ENCODE data around the gene SLC7A7. TPM values are rescaled to one million over a fixed set of nuclear protein-coding genes. Genes with fewer than 3 reads are reported as not detected.
A peak's percentile ranks its signal among the peaks of the same experiment; 100 is the strongest.

SLC7A7 gene
- total RNA-seq, 1 donor from 2014 or later: 5.6 TPM

DNA sequence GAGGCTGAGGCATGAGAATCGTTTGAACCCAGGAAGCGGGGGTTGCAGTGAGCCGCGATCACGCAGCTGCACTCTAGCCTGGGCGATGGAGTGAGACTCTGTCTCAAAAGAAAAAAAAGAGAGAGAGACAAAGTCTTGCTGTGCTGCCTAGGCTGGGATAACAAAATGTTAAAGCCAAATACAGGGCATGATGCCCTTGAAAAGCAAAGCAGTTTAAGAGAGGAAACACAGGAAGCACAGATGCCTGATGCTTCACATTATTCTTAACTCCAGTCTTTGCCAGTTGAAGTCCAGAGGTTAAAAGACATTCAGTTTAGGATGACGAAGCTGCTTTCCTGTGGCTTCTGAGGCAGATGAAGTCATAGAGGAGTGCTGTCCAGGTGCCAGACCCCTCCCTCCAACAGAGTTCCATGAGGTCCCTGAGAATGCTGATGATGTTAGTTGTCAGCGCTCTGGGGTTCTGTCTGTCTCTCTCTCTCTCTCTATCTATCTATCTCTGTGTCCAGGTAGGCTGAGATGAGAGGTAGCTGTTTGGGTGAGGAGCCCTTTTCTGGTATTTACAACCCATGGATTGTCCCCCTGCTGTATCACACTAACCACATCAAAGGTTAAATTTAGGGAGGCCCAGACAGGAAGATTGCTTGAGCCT lies 9.6 kb upstream of the SLC7A7 start:
- peak; percentile 77 for DNase-seq (ENCODE audit: low read depth)
- TF ChIP-seq, protein P1, sequence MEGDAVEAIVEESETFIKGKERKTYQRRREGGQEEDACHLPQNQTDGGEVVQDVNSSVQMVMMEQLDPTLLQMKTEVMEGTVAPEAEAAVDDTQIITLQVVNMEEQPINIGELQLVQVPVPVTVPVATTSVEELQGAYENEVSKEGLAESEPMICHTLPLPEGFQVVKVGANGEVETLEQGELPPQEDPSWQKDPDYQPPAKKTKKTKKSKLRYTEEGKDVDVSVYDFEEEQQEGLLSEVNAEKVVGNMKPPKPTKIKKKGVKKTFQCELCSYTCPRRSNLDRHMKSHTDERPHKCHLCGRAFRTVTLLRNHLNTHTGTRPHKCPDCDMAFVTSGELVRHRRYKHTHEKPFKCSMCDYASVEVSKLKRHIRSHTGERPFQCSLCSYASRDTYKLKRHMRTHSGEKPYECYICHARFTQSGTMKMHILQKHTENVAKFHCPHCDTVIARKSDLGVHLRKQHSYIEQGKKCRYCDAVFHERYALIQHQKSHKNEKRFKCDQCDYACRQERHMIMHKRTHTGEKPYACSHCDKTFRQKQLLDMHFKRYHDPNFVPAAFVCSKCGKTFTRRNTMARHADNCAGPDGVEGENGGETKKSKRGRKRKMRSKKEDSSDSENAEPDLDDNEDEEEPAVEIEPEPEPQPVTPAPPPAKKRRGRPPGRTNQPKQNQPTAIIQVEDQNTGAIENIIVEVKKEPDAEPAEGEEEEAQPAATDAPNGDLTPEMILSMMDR (conservative IDR thresholded peaks at IDR 0.05; ENCODE audit: low read depth, low read length): no peak
- peak overlapping the region; percentile 31 for H3K4me3 ChIP-seq (ENCODE audit: low read depth, low read length)

GRCh38 chr14:22822571-22823098 lies 7.4 kb upstream of the SLC7A7 start:
- no peak for DNase-seq (ENCODE audit: low read depth)
- TF ChIP-seq, protein P1 (conservative IDR thresholded peaks at IDR 0.05; ENCODE audit: low read depth, low read length): peak; percentile 83
- peak overlapping the region; percentile 33 for H3K4me3 ChIP-seq (ENCODE audit: low read depth, low read length)

DNA sequence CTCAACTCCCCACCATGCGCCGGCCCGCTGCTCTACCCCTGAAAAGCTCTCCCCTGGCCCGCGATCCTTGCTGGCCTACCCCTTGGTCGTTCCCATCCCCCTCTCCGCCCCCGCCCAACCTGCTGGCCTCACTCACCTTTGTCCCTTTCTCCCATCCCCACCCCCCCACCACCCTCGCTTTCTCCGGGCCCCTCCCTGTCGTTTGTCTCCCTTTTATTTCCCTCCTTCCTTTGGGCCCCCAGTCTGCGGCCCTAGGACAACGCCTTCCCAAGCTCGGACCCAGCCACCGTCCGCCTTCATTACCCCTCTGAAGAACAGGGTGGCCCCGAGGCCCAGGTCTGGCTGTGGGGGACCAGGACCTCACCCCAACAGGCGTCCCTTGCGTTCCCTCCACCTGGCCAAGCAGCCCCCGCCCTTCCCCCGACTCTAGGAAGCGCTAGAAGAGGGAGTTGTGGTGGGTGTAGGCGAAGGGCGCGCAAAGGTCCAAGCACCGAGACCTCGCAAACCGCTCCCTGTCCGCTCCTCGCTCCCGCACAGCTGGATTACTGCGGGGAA lies 6.9 kb upstream of the SLC7A7 start:
- TF ChIP-seq, protein P1 (conservative IDR thresholded peaks at IDR 0.05; ENCODE audit: low read depth, low read length): no peak
- no peak for DNase-seq (ENCODE audit: low read depth)
- peak overlapping the region; percentile 33 for H3K4me3 ChIP-seq (ENCODE audit: low read depth, low read length)

DNA sequence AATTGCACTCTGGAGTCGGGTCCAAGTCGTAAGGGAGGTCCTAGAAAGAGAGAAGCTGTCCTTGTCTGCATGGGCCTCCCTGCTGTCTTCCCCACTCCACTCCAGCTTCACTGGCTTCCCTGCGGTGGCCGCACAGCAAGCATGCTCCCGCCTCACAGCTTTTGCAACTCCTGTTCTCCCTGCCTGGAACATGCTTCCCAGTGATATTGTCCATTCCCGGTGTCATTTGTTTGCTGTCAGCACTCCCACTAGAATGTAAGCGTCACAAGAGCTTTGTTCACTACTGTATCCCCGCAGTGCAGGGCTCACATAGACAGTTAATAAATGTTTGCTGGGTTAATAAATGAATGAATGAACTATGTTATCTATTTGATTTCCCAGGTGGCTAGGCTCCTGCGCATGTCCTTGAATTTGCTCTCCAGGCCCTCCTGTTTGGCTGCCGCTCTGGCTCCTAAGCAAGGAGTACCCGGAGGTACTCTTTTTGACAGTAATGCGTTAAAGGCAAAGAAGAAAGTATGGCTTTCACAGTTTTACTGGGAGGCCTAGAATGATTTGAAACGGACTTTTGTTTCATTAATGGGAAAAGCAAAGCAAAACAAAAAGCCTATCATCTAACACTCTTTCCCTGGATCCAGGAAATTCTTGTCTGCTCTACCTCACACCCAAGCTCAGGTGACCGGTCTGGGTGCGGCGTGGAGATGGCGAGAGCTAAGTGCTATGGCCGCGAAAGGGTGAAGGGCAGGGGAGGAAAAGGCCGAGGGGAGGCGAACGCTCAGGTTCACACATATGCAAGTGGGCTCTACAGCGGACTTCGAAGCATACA lies 6.2 kb upstream of the SLC7A7 start:
- no peak for DNase-seq (ENCODE audit: low read depth)
- TF ChIP-seq, protein P1 (conservative IDR thresholded peaks at IDR 0.05; ENCODE audit: low read depth, low read length): no peak
- peak overlapping the region; percentile 22 for H3K4me3 ChIP-seq (ENCODE audit: low read depth, low read length)

DNA sequence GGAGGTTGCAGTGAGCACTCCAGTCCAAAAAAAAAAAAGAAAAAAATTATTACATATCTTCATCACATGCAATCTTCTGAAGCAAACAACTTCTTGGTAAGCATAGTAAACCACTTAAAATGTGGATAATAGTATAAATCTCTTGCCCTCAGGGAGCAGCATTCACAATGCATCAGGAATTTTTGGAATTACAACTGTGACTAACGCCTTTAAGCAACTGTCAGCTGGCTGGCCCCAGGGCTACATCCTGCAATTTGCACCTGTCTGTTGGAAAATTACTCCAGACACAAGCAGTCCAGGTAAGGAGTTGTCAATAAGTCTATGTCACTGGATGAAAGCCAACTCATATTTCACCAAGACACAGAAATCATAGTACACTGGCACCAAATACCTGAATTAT lies 5.5 kb upstream of the SLC7A7 start:
- TF ChIP-seq, protein P1 (conservative IDR thresholded peaks at IDR 0.05; ENCODE audit: low read depth, low read length): no peak
- H3K4me3 ChIP-seq (ENCODE audit: low read depth, low read length): no peak overlapping the region
- DNase-seq (ENCODE audit: low read depth): no peak

- DNase-seq (ENCODE audit: low read depth): no peak
- TF ChIP-seq, protein P1 (conservative IDR thresholded peaks at IDR 0.05; ENCODE audit: low read depth, low read length): no peak
- H3K4me3 ChIP-seq (ENCODE audit: low read depth, low read length): no peak overlapping the region
These were observed 4.1 kb upstream of the SLC7A7 start for GRCh38 chr14:22819151-22819988.
